Sciatic nerve (tissue), 2 donors: ENCODE results near the gene KDM4B. TPM values are rescaled to one million over a fixed set of nuclear protein-coding genes. Genes with fewer than 3 reads are reported as not detected.
A peak's percentile ranks its signal among the peaks of the same experiment; 100 is the strongest.
"Not testable (repeated sequence)": the region's sequence is repeated elsewhere in the genome, so short reads cannot be mapped to it uniquely, and the experiment has no call there.

ENCODE experiments used
- ATAC-seq: fragments of 200-7000 bp; cut with Tn5 transposase; one replicate; pipeline ENCODE4 v1.9.1; 2020; ENCODE audit warnings: mild to moderate bottlenecking, moderate library complexity
- DNase-seq: peaks from one replicate; pipeline ENCODE4 v3.0.0-alpha.2; 2020; ENCODE audit warnings: low spot score
- intact Hi-C: fragments of 100-400 bp; cut with DNase I; formaldehyde crosslinking; loops from one replicate; pipeline ENCODE4 v1.14.2; 2022
- total RNA-seq: library from RNA; stranded (reverse); fragmentation: NEBNext Ultra II Directional; extraction: Animal tissue kit (Norgen Biotek cat#: 25700); gene quantifications from one replicate; pipeline ENCODE4 v1.2.1, GENCODE V29; 2021
- donor health status: DM: no; HTN: no; CAD: no.
- donor health status: DM: no; HTN: no; CAD: no.

The KDM4B gene
- 60.1 TPM for total RNA-seq

- ATAC-seq (peak; percentile 98), DNase-seq (peak; percentile 99)
- intact Hi-C loops: no loop called here
Measured at GRCh38 chr19:4968462-4969291, at the start of gene KDM4B. Gene KDM4B, plus strand, starts transcription at chr19:4969113. Its CDS starts 63,778 bp downstream, at chr19:5032891.

- ATAC-seq (no peak), DNase-seq (no peak)
- intact Hi-C loops: no loop called here
Measured at GRCh38 chr19:4922530-4923275, 46.2 kb upstream of the KDM4B start.

- intact Hi-C loops: no loop called here
Measured at GRCh38 chr19:4923276-4923747, 45.6 kb upstream of the KDM4B start.

GRCh38 chr19:4929186-4929585 is 39.7 kb upstream of the KDM4B start:
- intact Hi-C loops: no loop called here
- DNase-seq: no peak

More at GRCh38 chr19:4923276-4923747, 45.6 kb upstream of the KDM4B start:
- DNase-seq: no peak
- no peak for ATAC-seq

GRCh38 chr19:4930664-4931063 is 38.2 kb upstream of the KDM4B start:
- DNase-seq (no peak), ATAC-seq (no peak)
- intact Hi-C loops: no loop called here

More at GRCh38 chr19:4929186-4929585, 39.7 kb upstream of the KDM4B start:
- ATAC-seq: no peak

GRCh38 chr19:4932711-4933110 is 36.2 kb upstream of the KDM4B start:
- no peak for DNase-seq
- intact Hi-C loops: no loop called here
- ATAC-seq: no peak

GRCh38 chr19:4933528-4933927 is 35.4 kb upstream of the KDM4B start:
- intact Hi-C loops: no loop called here
- DNase-seq (no peak), ATAC-seq (peak; percentile 85)

- ATAC-seq: no peak
- intact Hi-C loops: no loop called here
- no peak for DNase-seq
Measured at GRCh38 chr19:4935444-4935843, 33.5 kb upstream of the KDM4B start.

- no peak for DNase-seq
- ATAC-seq: no peak
- intact Hi-C loops: no loop called here
Measured at GRCh38 chr19:4937060-4937459, 31.9 kb upstream of the KDM4B start.

GRCh38 chr19:4938461-4938860 is 30.5 kb upstream of the KDM4B start:
- DNase-seq, intact Hi-C loops, ATAC-seq: not testable (repeated sequence)

GRCh38 chr19:4939466-4939865 is 29.4 kb upstream of the KDM4B start:
- intact Hi-C loops: no loop called here
- no peak for ATAC-seq
- DNase-seq: no peak

GRCh38 chr19:4941638-4942169 is 27.2 kb upstream of the KDM4B start:
- intact Hi-C loops, ATAC-seq, DNase-seq: not testable (repeated sequence)

GRCh38 chr19:4950650-4951049 is 18.3 kb upstream of the KDM4B start:
- DNase-seq, ATAC-seq, intact Hi-C loops: not testable (repeated sequence)

- DNase-seq (no peak), ATAC-seq (no peak)
- intact Hi-C loops: no loop called here
Measured at GRCh38 chr19:4951656-4952055, 17.3 kb upstream of the KDM4B start.

- no peak for DNase-seq
- intact Hi-C loops: no loop called here
- no peak for ATAC-seq
Measured at GRCh38 chr19:4952945-4953344, 16.0 kb upstream of the KDM4B start.

GRCh38 chr19:4954320-4955149 is 14.4 kb upstream of the KDM4B start:
- ATAC-seq, DNase-seq, intact Hi-C loops: not testable (repeated sequence)

GRCh38 chr19:4955274-4955673 is 13.6 kb upstream of the KDM4B start:
- intact Hi-C loops: no loop called here
- ATAC-seq (no peak), DNase-seq (no peak)

GRCh38 chr19:4957981-4958380 is 10.9 kb upstream of the KDM4B start:
- intact Hi-C loops: no loop called here
- ATAC-seq (no peak), DNase-seq (no peak)

- ATAC-seq: no peak
- intact Hi-C loops: no loop called here
- no peak for DNase-seq
Measured at GRCh38 chr19:4962085-4962619, 6.8 kb upstream of the KDM4B start.
